Erythroblast (primary cell): Measurements from ENCODE around the gene SCAANT1.

Source experiments
- GATA1 ChIP-seq: IDR thresholded peaks from 2 replicates; pipeline ENCODE4 v1.6.1; 2011; ENCODE audit warnings: low read depth, mild to moderate bottlenecking, control low read depth, low read length, moderate library complexity
- POLR2A ChIP-seq: IDR thresholded peaks from 2 replicates; pipeline ENCODE4 v1.6.1; 2011; ENCODE audit warnings: mild to moderate bottlenecking, low read length

DNA sequence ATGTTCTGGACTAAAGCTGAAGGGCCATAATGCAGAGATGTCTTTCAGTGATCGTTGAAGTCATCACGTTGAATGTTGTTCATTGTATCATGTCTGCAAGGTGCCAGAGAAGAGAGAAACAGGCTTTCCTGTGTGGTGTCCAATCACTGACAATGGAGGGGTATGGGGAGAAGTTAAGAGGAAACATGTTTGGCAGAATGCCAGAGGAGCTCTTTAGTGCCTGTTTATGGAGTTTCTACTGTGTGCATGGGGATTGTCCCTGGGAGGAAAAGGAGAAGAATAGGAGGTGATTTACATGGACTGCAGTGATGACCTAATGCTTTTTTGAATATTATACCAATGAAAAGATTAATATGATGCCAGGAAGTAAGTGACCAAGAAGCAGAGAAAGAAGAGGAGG lies 11.7 kb downstream of the SCAANT1 start:
- TF ChIP-seq POLR2A, result no peak
- no peak for TF ChIP-seq GATA1
